ENCODE measurements around the gene PLD6.
"Not testable (repeated sequence)": the region's sequence is repeated elsewhere in the genome, so short reads cannot be mapped to it uniquely, and the experiment has no call there.

PLD6 gene

GRCh38 chr17:17166446-17166845 lies 39.7 kb downstream of the PLD6 start:
- Mint-ChIP-seq H3K27ac (no peak overlapping the region), H3K36me3 (peaks cover 10% of the 10 kb centered on the region)

DNA sequence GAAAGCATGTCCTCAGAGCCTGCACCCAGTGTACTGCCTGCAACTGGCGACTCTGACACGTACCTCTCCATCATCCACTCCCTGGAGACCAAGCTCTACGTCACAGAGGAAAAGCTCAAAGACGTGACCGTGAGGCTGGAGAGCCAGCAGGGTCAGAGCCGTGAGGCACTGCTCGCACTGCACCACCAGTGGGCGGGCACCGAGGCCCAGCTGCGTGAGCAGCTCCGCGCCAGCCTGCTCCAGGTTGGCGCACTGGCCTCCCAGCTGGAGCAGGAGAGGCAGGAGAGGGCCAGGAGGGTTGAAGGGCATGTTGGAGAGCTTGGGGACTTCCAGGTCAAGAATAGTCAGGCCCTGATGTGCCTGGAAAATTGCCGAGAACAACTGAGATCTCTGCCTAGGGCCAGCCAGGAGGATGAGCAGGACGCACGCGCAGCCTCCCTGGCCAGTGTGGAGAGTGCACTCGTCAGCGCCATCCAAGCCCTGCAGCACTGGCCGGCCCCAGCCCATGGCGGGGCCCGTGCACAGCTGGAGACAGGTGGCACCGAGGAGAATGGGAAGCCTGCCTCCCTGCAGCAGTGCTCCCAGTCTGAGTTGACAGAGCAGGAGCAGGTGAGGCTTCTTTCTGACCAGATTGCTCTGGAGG lies 40.3 kb downstream of the PLD6 start:
- no peaks in the 10 kb centered on the region for H3K27me3 Mint-ChIP-seq
- peaks cover 10% of the 10 kb centered on the region for H3K36me3 Mint-ChIP-seq
- H3K4me1 Mint-ChIP-seq (ENCODE audit: low read depth), result peaks cover 2% of the 10 kb centered on the region
- H3K9me3 Mint-ChIP-seq (ENCODE audit: low read depth), result no peaks in the 10 kb centered on the region
- no peak overlapping the region for H3K4me3 Mint-ChIP-seq
- H3K27ac Mint-ChIP-seq, result no peak overlapping the region

More at GRCh38 chr17:17166446-17166845, 39.7 kb downstream of the PLD6 start:
- H3K27me3 Mint-ChIP-seq, result no peaks in the 10 kb centered on the region
- H3K4me3 Mint-ChIP-seq, result no peak overlapping the region
- H3K4me1 Mint-ChIP-seq (ENCODE audit: low read depth), result peaks cover 6% of the 10 kb centered on the region
- H3K9me3 Mint-ChIP-seq (ENCODE audit: low read depth), result no peaks in the 10 kb centered on the region

DNA sequence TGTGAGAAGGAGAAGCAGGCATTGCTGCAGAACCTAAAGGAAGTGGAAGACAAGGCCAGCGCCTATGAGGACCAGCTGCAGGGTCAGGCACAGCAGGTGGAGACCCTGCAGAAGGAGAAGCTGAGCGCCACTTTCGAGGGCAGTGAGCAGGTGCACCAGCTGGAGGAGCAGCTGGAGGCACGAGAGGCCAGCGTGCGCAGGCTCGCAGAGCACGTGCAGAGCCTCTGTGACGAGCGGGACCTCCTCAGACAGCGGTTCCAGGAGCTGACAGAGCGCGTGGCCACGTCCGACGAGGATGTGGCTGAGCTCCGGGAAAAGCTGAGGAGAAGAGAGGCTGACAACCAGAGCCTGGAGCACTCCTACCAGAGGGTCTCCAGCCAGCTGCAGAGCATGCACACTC lies 41.5 kb downstream of the PLD6 start:
- Mint-ChIP-seq H3K27ac (no peak overlapping the region), H3K27me3 (no peaks in the 10 kb centered on the region), H3K9me3 (ENCODE audit: low read depth) (no peaks in the 10 kb centered on the region), H3K4me3 (no peak overlapping the region), H3K36me3 (peaks cover 10% of the 10 kb centered on the region), H3K4me1 (ENCODE audit: low read depth) (peaks cover 2% of the 10 kb centered on the region)

DNA sequence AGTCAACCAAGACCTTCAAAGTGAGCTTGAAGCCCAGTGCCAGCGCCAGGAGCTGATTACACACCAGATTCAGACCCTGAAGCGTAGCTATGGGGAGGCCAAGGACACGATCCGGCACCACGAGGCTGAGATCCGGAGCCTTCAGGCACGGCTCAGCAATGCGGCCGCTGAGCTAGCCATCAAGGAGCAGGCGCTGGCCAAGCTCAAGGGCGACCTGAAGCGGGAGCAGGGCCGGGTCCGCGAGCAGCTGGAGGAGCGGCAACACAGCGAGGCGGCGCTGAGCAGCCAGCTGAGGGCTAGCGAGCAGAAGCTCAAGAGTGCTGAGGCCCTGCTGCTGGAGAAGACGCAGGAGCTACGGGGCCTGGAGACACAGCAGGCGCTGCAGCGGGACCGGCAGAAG lies 42.0 kb downstream of the PLD6 start:
- Mint-ChIP-seq H3K27ac (no peak overlapping the region), H3K9me3 (ENCODE audit: low read depth) (no peaks in the 10 kb centered on the region), H3K4me3 (no peak overlapping the region), H3K4me1 (ENCODE audit: low read depth) (peaks cover 2% of the 10 kb centered on the region), H3K27me3 (no peaks in the 10 kb centered on the region), H3K36me3 (peaks cover 10% of the 10 kb centered on the region)

DNA sequence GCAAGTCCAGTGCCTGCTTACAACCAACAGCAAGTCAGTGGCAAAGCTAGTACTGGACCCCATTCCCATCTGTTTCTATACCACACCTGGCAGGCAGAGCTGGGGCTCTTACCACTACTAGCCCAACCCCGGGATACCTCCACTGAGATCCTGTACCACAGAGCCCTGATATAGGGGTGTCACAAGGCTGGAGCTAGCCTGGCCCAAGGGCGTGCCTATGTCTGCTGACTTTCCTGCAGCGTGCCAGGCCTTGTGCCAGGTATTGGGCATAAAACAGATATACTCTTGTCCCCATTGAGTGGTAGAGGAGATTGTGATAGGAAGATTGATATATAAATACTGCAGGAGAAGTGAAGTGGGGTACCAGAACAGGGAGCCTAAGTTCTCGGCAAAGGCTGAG lies 44.4 kb downstream of the PLD6 start:
- Mint-ChIP-seq H3K36me3 (peaks cover 6% of the 10 kb centered on the region), H3K27ac (no peak overlapping the region), H3K27me3 (no peaks in the 10 kb centered on the region), H3K9me3 (ENCODE audit: low read depth) (no peaks in the 10 kb centered on the region), H3K4me1 (ENCODE audit: low read depth) (no peaks in the 10 kb centered on the region), H3K4me3 (no peak overlapping the region)

DNA sequence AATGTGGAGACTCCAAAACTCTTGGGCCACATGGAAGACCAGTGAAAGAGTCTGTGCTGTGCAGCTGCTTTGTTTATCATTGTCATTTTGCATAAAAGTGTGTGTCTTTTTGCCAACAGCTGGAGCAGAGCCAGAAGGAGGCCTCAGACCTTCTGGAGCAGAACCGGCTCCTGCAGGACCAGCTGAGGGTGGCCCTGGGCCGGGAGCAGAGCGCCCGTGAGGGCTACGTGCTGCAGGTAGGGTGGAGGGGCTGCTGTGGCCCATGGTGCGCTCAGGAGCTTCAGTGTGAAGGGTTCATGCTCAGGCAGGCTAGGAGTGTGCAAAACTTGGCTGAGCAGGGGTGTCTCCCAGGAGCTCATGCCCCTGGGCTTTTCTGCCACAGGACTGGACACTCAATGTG lies 45.0 kb downstream of the PLD6 start:
- Mint-ChIP-seq H3K4me1 (ENCODE audit: low read depth) (no peaks in the 10 kb centered on the region), H3K9me3 (ENCODE audit: low read depth) (no peaks in the 10 kb centered on the region), H3K27ac (no peak overlapping the region), H3K27me3 (no peaks in the 10 kb centered on the region), H3K4me3 (no peak overlapping the region), H3K36me3 (peaks cover 6% of the 10 kb centered on the region)

DNA sequence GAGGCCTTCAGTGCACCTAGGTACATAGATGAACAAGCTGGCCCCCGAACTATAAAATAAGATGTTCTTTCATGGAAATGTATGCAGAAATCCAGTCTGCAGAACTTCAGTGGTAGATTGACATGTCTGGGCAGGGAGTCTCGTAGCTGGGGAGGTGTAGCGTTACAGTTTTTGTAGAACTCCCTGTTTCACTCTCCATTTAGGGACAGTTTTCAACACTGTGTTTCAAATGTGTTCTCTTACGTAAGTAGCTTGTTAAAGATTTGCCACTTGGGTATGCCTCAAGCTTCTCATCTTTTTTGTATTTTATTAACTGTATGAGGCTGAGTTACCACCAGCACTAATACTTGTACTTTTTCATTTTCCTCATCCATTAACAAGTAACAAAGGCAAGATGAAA lies 46.6 kb downstream of the PLD6 start:
- Mint-ChIP-seq H3K36me3 (peaks cover 3% of the 10 kb centered on the region), H3K27ac (no peak overlapping the region), H3K9me3 (ENCODE audit: low read depth) (no peaks in the 10 kb centered on the region), H3K4me3 (no peak overlapping the region), H3K27me3 (no peaks in the 10 kb centered on the region), H3K4me1 (ENCODE audit: low read depth) (peaks cover 9% of the 10 kb centered on the region)

GRCh38 chr17:17158506-17158905 lies 47.6 kb downstream of the PLD6 start:
- peaks cover 18% of the 10 kb centered on the region for H3K4me1 Mint-ChIP-seq (ENCODE audit: low read depth)
- not testable (repeated sequence) for H3K36me3 Mint-ChIP-seq; H3K27me3 Mint-ChIP-seq; H3K27ac Mint-ChIP-seq; H3K4me3 Mint-ChIP-seq; H3K9me3 Mint-ChIP-seq (ENCODE audit: low read depth)

DNA sequence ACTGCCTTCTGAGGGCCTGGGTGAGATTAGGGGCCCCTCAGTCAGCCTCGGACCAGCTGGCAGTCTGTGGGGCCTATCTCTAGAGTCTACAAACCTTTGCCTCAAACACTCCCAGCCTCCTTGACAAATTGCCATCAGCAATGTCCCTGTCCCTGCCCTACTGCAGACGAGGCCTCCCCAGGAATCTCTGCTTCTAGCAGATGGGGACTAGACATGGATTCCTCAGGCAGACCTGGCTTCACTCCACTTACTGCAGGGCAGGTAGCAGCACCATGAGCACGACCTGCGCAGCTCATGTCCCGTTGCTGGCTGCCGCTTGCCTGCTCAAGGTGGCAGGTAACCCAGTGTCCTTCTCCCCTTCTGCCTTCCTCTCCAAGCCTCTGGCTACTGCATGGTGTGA lies 49.1 kb downstream of the PLD6 start:
- Mint-ChIP-seq H3K4me3 (no peak overlapping the region), H3K36me3 (peaks cover 8% of the 10 kb centered on the region), H3K27me3 (no peaks in the 10 kb centered on the region), H3K9me3 (ENCODE audit: low read depth) (no peaks in the 10 kb centered on the region), H3K4me1 (ENCODE audit: low read depth) (peaks cover 29% of the 10 kb centered on the region), H3K27ac (no peak overlapping the region)

- Mint-ChIP-seq H3K27ac (no peak overlapping the region), H3K36me3 (peaks cover 8% of the 10 kb centered on the region), H3K9me3 (ENCODE audit: low read depth) (no peaks in the 10 kb centered on the region), H3K4me3 (no peak overlapping the region), H3K4me1 (ENCODE audit: low read depth) (peaks cover 32% of the 10 kb centered on the region), H3K27me3 (no peaks in the 10 kb centered on the region)
These were observed 49.6 kb downstream of the PLD6 start for GRCh38 chr17:17156511-17156910.

DNA sequence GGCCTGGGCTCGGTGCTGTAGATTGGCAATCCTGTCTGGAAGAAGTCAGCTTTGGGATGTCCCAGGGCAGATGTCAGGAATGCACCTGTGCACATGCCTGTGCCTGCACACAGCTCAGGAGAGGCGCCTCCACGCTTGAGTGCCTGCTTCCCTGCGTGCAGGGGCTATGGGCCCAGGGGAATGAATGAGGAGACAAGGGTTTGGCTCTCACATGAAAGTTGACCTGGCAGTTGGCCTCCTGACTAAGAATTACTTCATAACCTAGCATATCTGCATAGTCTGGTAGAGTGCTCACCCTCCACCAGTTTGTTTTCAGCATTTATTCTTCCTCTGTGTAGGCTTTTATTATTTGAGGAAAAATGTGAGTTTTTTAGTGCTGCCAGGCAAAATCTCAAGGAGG lies 50.0 kb downstream of the PLD6 start:
- Mint-ChIP-seq H3K9me3 (ENCODE audit: low read depth) (no peaks in the 10 kb centered on the region), H3K4me1 (ENCODE audit: low read depth) (peaks cover 33% of the 10 kb centered on the region), H3K36me3 (peaks cover 8% of the 10 kb centered on the region), H3K27me3 (no peaks in the 10 kb centered on the region), H3K27ac (no peak overlapping the region), H3K4me3 (no peak overlapping the region)

GRCh38 chr17:17155568-17155967 lies 50.6 kb downstream of the PLD6 start:
- Mint-ChIP-seq H3K27ac (no peak overlapping the region), H3K27me3 (no peaks in the 10 kb centered on the region), H3K36me3 (peaks cover 8% of the 10 kb centered on the region), H3K4me1 (ENCODE audit: low read depth) (peaks cover 33% of the 10 kb centered on the region), H3K9me3 (ENCODE audit: low read depth) (no peaks in the 10 kb centered on the region), H3K4me3 (no peak overlapping the region)

DNA sequence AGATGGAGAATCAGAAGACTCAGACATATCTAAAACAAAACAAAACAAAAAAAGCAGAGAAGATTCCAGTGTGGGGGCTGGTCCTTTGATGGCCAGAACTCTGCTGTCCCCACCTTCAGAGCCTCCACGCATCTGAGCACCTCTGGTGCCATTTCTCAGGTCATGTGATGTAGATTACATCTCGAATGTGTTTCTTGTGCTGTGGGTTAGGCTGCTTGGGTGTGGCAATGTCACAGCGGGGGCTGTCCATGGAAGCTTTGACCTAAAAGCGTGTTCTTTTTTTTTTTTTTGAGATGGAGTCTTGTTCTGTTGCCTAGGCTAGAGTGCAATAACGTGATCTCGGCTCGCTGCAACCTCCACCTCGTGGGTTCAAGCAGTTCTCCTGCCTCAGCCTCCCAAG lies 51.2 kb downstream of the PLD6 start:
- H3K36me3 Mint-ChIP-seq, result peaks cover 8% of the 10 kb centered on the region
- peak overlapping the region; percentile 71 for H3K27ac Mint-ChIP-seq
- no peaks in the 10 kb centered on the region for H3K9me3 Mint-ChIP-seq (ENCODE audit: low read depth)

GRCh38 chr17:17154556-17154955 lies 51.6 kb downstream of the PLD6 start:
- Mint-ChIP-seq H3K4me1 (ENCODE audit: low read depth) (peaks cover 33% of the 10 kb centered on the region), H3K9me3 (ENCODE audit: low read depth) (no peaks in the 10 kb centered on the region), H3K4me3 (no peak overlapping the region), H3K36me3 (peaks cover 10% of the 10 kb centered on the region), H3K27me3 (no peaks in the 10 kb centered on the region), H3K27ac (peak overlapping the region; percentile 71)

More for the DNA sequence above, 51.2 kb downstream of the PLD6 start:
- no peak overlapping the region for H3K4me3 Mint-ChIP-seq
- peaks cover 33% of the 10 kb centered on the region for H3K4me1 Mint-ChIP-seq (ENCODE audit: low read depth)
- H3K27me3 Mint-ChIP-seq, result no peaks in the 10 kb centered on the region

GRCh38 chr17:17153709-17154108 lies 52.4 kb downstream of the PLD6 start:
- peak overlapping the region; percentile 59 for H3K27ac Mint-ChIP-seq
- H3K36me3 Mint-ChIP-seq, result peaks cover 10% of the 10 kb centered on the region
- H3K4me3 Mint-ChIP-seq, result no peak overlapping the region

DNA sequence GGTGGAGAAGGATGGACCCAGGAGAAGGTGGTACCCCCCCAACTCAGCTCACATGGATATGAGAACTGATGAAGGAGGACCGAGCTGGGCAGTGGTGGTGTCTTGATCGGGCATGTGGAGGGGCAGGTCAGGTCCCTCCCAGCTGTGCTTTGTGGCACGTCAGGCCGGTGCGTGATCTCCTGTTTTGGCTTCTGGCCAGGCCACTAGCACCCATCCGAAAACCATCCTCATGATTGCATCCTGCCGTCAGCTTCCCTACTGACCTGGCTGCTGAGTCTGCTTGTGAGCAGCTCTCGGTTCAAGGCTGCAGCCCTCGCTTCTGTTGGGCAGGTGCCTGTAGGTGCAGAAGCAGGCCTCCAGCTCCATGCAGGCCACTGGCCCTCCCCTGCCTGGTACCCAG lies 53.1 kb downstream of the PLD6 start:
- peaks cover 33% of the 10 kb centered on the region for H3K4me1 Mint-ChIP-seq (ENCODE audit: low read depth)
- H3K36me3 Mint-ChIP-seq, result peaks cover 10% of the 10 kb centered on the region
- no peaks in the 10 kb centered on the region for H3K27me3 Mint-ChIP-seq
- H3K4me3 Mint-ChIP-seq, result no peak overlapping the region
- H3K9me3 Mint-ChIP-seq (ENCODE audit: low read depth), result no peaks in the 10 kb centered on the region
- H3K27ac Mint-ChIP-seq, result no peak overlapping the region

More at GRCh38 chr17:17153709-17154108, 52.4 kb downstream of the PLD6 start:
- Mint-ChIP-seq H3K4me1 (ENCODE audit: low read depth) (peaks cover 33% of the 10 kb centered on the region), H3K27me3 (no peaks in the 10 kb centered on the region), H3K9me3 (ENCODE audit: low read depth) (no peaks in the 10 kb centered on the region)
